ENCODE results near the gene OARD1. TPM values are rescaled to one million over a fixed set of nuclear protein-coding genes. Genes with fewer than 3 reads are reported as not detected.
"Not testable (repeated sequence)": the region's sequence is repeated elsewhere in the genome, so short reads cannot be mapped to it uniquely, and the experiment has no call there.

Gene OARD1
- total and polyA plus RNA-seq, 11 donors: 12.8 to 28.1 (median 18.5) TPM

- Histone ChIP-seq H3K4me1 (peaks cover 0 to 17% (median 3%) of the 10 kb centered on the region in 12 donors), H3K4me3 (no peak overlapping the region), H3K36me3 (no peaks in the 10 kb centered on the region), H3K27ac (no peak overlapping the region), H3K9me3 (peaks cover 0 to 10% (median 0%) of the 10 kb centered on the region in 12 donors), H3K27me3 (no peaks in the 10 kb centered on the region)
- intact Hi-C loops (cut with DNase I): loop anchor here in 7 of 10 donors (2.0 to 10.0 kb wide), 9 partner anchors 125 to 1677 kb away; no protein-coding TSS in a partner anchor
- TF ChIP-seq POLR2A (IDR thresholded peaks at IDR 0.05): no peak
- TF ChIP-seq CTCF (IDR thresholded peaks at IDR 0.05): peak in 1 of 12 donors; percentile 4
- ATAC-seq (no peak), DNase-seq (no peak)
These were observed 49.9 kb downstream of the OARD1 start for GRCh38 chr6:41022294-41022693.

- Histone ChIP-seq H3K4me1 (peaks cover 0 to 12% (median 1%) of the 10 kb centered on the region in 12 donors), H3K9me3 (peaks cover 0 to 10% (median 0%) of the 10 kb centered on the region in 12 donors), H3K27me3 (no peaks in the 10 kb centered on the region), H3K36me3 (no peaks in the 10 kb centered on the region), H3K4me3 (no peak overlapping the region), H3K27ac (no peak overlapping the region)
- DNase-seq: peak in 2 of 5 donors; percentile 37 to 60
- intact Hi-C loops (cut with DNase I): loop anchor here in 7 of 10 donors (2.0 to 10.0 kb wide), 9 partner anchors 125 to 1677 kb away; no protein-coding TSS in a partner anchor
- WGBS, 4 donors: 69 to 80% (median 75%) methylated on average over 3 of the region's 3 CpGs
- TF ChIP-seq CTCF (IDR thresholded peaks at IDR 0.05) (peak in 9 of 12 donors; percentile 16 to 52 (median 33)), POLR2A (IDR thresholded peaks at IDR 0.05) (no peak)
- peak; percentile 71 to 91 (median 78) for ATAC-seq
These were observed 50.3 kb downstream of the OARD1 start for GRCh38 chr6:41021832-41022231.

- Histone ChIP-seq H3K4me3 (no peak overlapping the region), H3K27ac (no peak overlapping the region), H3K36me3 (no peaks in the 10 kb centered on the region), H3K4me1 (peaks cover 0 to 9% (median 0%) of the 10 kb centered on the region in 12 donors), H3K9me3 (peaks cover 0 to 10% (median 0%) of the 10 kb centered on the region in 12 donors), H3K27me3 (no peaks in the 10 kb centered on the region)
- no peak for ATAC-seq
- intact Hi-C loops (cut with DNase I): no loop called here
- no peak for DNase-seq
- WGBS, 4 donors: 88 to 98% (median 94%) methylated on average over 1 of the region's 1 CpG
- TF ChIP-seq CTCF (IDR thresholded peaks at IDR 0.05) (no peak), POLR2A (IDR thresholded peaks at IDR 0.05) (no peak)
These were observed 54.5 kb downstream of the OARD1 start for GRCh38 chr6:41017663-41018062.

GRCh38 chr6:41015860-41016259 is 56.3 kb downstream of the OARD1 start:
- H3K27ac ChIP-seq; H3K27me3 ChIP-seq; H3K9me3 ChIP-seq; ATAC-seq; DNase-seq; H3K4me3 ChIP-seq; intact Hi-C loops (cut with DNase I); H3K4me1 ChIP-seq; H3K36me3 ChIP-seq: not testable (repeated sequence)
- 93 to 99% (median 99%) methylated on average over 4 to 5 of the region's 5 CpGs for WGBS, 4 donors

GRCh38 chr6:41014780-41015179 is 57.4 kb downstream of the OARD1 start:
- Histone ChIP-seq H3K4me1 (no peaks in the 10 kb centered on the region), H3K27me3 (no peaks in the 10 kb centered on the region), H3K9me3 (no peaks in the 10 kb centered on the region), H3K36me3 (no peaks in the 10 kb centered on the region), H3K27ac (no peak overlapping the region), H3K4me3 (no peak overlapping the region)
- intact Hi-C loops (cut with DNase I): no loop called here
- WGBS, 4 donors: 69 to 83% (median 80%) methylated on average over 4 of the region's 4 CpGs
- no peak for ATAC-seq
- DNase-seq: no peak
- TF ChIP-seq CTCF (IDR thresholded peaks at IDR 0.05): no peak
- no peak for TF ChIP-seq POLR2A (IDR thresholded peaks at IDR 0.05)

Data from heart left ventricle (tissue), 16 donors.